Right kidney (tissue), 9 donors: ENCODE measurements around the gene CUL3.
"Not testable (repeated sequence)": the region's sequence is repeated elsewhere in the genome, so short reads cannot be mapped to it uniquely, and the experiment has no call there.

Experiments used
- DNase-seq: peaks from one replicate; pipeline ENCODE4 v3.0.0-alpha.2; 2016
- long read RNA-seq, 8 donors: transcript quantifications; one replicate each; lab custom pipeline, GENCODE V29; 2026

Gene CUL3
- long read RNA-seq, donor 1, full-length matches to known transcripts, result 14 of 25 reads
- long read RNA-seq, donor 1, partial matches to known transcripts, result 11 of 25 reads
- long read RNA-seq, donor 1, other reads (novel, unspliced or antisense), result 0 of 25 reads
- long read RNA-seq, donor 2, full-length matches to known transcripts, result 6 of 6 reads
- long read RNA-seq, donor 2, partial matches to known transcripts, result 0 of 6 reads
- long read RNA-seq, donor 2, other reads (novel, unspliced or antisense), result 0 of 6 reads
- long read RNA-seq, donor 3, full-length matches to known transcripts, result 3 of 3 reads
- long read RNA-seq, donor 3, partial matches to known transcripts, result 0 of 3 reads
- long read RNA-seq, donor 3, other reads (novel, unspliced or antisense), result 0 of 3 reads
- long read RNA-seq, donor 4, full-length matches to known transcripts, result 5 of 10 reads
- long read RNA-seq, donor 4, partial matches to known transcripts, result 5 of 10 reads
- long read RNA-seq, donor 4, other reads (novel, unspliced or antisense), result 0 of 10 reads
- long read RNA-seq, donor 5, full-length matches to known transcripts, result 16 of 21 reads
- long read RNA-seq, donor 5, partial matches to known transcripts, result 5 of 21 reads
- long read RNA-seq, donor 5, other reads (novel, unspliced or antisense), result 0 of 21 reads
- long read RNA-seq, donor 6, full-length matches to known transcripts, result 12 of 12 reads
- long read RNA-seq, donor 6, partial matches to known transcripts, result 0 of 12 reads
- long read RNA-seq, donor 6, other reads (novel, unspliced or antisense), result 0 of 12 reads
- long read RNA-seq, donor 7, full-length matches to known transcripts, result 14 of 50 reads
- long read RNA-seq, donor 7, partial matches to known transcripts, result 36 of 50 reads
- long read RNA-seq, donor 7, other reads (novel, unspliced or antisense), result 0 of 50 reads
- long read RNA-seq, donor 8, full-length matches to known transcripts, result 21 of 21 reads
- long read RNA-seq, donor 8, partial matches to known transcripts, result 0 of 21 reads
- long read RNA-seq, donor 8, other reads (novel, unspliced or antisense), result 0 of 21 reads

DNA sequence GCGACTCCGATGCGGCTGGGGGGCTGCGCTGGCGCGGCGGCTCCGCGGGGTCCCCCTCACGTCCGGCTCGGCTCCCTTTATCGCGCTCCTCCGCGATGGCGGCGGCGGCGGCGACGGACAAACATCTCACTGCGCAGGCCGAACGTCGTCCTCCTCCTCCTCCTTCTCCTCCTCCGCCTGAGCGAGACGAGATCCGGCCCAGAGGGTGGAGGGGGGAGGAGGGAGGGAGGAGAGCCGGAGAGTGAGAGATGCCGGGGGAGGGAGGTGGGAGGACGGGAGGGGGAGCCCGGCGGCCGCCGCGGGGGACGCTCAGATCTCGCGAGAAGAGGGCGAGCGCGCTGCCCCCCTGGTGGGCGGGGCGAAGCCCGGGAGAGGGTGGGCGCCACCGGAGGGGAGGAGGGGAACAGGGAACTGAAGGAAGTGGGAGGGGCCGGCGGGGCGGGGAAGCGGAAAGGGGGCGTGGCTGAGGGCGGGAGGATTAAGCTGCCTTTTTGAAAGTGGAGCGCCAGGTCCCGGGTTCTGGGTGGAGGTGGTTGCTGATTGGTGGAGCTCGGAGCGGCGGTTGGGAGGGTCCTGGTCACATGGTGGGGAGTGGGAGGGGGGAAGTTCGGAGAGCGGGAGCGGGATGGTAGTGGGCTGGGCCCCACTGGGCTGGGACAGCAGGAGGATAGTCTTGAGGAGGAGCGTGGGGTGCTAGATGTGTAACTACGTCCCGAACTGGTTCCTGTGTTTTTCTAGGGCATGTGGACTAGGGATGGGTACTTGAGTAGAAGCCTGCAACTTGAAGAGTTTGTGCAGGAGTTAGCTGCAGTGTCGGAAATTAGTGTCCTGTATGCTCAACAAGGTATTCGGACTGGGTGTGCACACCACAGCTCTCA is at the start of gene CUL3:
CUL3 (minus strand) TSS at position 153 of the 878 bp plus-strand sequence. CDS start 354 bp downstream, outside the sequence.
- DNase-seq, result peak; percentile 86

- no peak for DNase-seq
These were observed 45.7 kb upstream of the CUL3 start for GRCh38 chr2:224630659-224631550.

GRCh38 chr2:224628416-224628815 is 43.3 kb upstream of the CUL3 start:
- DNase-seq, result no peak

- DNase-seq, result no peak
These were observed 41.6 kb upstream of the CUL3 start for GRCh38 chr2:224626735-224627134.

DNA sequence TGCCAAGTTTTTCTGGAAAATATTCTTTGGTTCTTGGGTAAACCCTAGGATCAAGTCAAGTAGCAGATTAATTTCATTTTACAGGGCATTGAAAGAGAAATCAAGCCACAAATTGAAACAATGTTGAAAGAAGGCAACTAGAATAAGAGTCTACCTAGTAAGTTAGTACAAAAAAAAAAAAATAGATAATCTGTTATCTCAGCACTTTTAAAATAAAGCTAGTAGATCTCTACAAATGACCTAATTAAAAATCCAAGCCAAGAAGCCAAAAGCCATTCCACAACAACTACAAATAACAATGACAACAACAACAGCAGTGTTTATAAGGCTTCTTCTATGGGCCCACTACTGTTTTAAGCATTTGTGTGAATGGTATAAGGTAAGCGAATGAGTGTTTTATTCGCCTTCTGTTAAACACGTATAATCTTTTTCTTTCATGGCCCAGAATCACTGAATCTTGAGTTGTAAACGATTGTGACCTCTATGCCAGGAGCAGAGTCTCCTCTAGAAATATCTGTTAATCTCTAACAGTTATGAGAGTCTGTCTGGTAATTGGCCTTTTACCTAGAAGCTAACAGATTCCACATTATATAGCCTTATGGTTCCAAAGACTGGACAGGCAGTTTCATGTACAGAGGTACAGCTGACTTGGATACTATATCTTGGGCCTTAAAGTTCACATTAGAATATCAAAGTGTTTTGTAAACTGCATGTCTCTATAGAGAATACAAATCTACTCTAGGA is 28.6 kb upstream of the CUL3 start:
- no peak for DNase-seq

GRCh38 chr2:224612578-224612977 is 27.4 kb upstream of the CUL3 start:
- DNase-seq, result no peak

DNA sequence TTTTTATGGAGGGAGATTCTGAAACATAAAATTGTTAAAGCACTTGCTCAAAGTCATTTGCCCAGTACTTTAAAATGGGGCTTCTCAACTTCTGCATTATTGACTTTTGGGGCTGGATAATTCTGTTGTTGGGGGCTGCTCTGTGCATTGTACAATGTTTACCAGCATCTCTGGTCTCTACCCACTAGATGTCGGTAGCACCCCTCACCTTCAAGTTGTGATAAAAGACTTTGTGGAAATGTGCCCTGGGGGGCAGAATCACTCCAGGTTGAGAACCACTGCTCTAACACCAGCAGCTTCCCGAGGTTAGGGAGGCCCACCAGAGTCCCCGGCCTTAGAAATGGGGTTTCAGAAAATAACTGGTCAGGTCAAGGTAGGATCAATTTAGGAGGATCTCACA is 26.8 kb upstream of the CUL3 start:
- DNase-seq, result no peak

- no peak for DNase-seq
These were observed 22.9 kb upstream of the CUL3 start for GRCh38 chr2:224608104-224608503.

GRCh38 chr2:224603746-224604500 is 18.8 kb upstream of the CUL3 start:
- DNase-seq, result not testable (repeated sequence)

DNA sequence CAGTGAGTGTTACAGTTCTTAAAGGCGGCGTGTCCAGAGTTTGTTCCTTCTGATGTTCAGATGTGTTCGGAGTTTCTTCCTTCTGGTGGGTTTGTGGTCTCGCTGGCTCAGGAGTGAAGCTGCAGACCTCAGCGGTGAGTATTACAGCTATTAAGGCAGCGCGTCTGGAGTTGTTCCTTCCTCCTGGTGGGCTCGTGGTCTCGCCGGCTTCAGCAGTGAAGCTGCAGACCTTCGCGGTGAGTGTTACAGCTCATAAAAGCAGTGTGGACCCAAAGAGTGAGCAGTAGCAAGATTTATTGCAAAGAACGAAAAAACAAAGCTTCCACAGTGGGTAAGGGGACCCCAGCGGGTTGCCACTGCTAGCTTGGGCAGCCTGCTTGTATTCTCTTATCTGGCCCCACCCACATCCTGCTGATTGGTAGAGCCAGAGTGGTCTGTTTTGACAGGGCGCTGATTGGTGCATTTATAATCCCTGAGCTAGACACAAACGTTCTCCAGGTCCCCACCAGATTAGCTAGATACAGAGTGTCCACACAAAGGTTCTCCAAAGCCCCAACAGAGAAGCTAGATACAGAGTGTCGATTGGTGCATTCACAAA is 17.7 kb upstream of the CUL3 start:
- DNase-seq, result not testable (repeated sequence)

DNA sequence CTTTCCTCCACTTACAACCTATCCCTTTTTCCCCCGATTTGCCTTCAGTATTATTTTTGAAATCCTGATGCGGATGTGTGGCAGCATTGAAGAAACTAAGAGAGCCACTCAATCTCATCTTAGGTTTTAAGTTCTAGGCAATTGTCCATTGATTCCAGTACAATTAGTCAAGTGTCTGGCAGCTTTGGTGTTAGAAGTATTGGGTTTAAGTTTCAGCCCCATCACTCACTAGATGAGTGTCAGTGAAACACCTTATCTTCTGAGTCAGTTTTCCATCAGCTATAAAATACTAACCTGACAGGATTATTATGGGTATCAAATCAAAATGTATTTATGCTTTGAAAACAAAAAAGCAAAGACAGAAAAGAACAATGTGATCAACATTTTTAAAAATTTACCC is 16.8 kb upstream of the CUL3 start:
- no peak for DNase-seq

GRCh38 chr2:224598678-224599077 is 13.5 kb upstream of the CUL3 start:
- DNase-seq, result no peak

DNA sequence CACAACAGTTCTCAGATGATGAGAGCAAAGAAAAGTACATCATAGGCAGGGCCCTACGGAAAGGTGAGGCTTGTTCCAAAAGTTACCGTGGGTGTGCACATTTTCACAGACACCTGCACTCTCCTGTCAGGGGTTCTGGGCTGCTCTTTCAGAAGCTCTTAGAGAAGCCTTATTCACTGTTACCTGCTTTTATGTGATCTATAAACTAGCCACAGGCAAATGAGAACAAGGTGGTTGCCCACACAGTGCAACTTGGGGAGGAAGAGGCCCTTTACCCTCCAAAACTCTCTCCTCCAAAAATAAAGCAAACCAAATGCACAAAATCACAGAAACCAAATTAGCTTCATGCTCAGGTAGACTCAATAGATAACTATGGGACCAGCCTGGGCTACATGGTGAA is 11.1 kb upstream of the CUL3 start:
- DNase-seq, result no peak

GRCh38 chr2:224595518-224595917 is 10.4 kb upstream of the CUL3 start:
- DNase-seq, result no peak

- DNase-seq, result no peak
These were observed 9.7 kb upstream of the CUL3 start for GRCh38 chr2:224594840-224595239.

DNA sequence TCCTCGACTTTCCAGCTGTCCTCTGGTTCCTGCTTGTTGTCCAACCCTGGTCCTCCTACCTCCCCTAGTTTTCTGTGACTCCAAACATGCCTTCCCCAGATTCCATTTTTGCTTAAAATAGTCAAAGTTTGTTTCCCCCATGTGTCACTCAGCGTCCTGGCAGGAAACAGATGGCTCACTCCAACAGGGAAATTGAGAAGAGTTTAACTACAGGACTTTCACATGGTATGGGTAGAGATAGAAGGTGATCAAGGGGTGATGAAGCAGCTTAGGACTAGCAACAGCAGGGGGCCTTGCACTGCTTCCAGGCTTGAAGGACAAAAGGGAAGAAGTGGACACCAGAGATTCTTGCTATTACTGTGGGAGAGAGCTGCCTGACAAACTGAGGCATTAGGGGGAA is 6.1 kb upstream of the CUL3 start:
- DNase-seq, result no peak

GRCh38 chr2:224586127-224586695 is 1.0 kb upstream of the CUL3 start:
- DNase-seq, result no peak

DNA sequence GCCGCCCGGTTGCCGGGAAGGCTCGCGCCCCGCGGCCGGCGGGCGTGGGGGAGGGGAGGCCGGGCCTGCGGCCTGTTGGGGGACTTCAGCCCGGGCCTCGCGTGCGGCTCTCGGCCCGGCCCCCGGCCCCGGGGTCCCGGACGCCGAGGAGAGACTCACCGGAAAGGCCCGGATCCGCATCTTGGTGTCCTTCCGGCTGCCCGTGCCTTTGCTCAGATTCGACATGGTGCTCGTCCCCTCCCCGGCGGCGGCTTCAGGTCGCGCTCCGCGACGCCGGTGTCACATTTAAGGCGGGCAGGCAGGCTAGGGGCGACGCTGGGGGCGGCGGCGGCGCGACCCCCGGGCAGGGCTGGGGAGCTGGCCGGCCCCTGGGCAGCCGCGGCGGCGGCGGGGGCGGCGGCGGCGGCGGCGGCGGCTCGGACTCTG is 365 bp downstream of the CUL3 start:
- DNase-seq, result peak; percentile 84
